NCI-H1105 (cell line): Measurements from ENCODE around the gene RSPRY1.

ENCODE experiments used
- DNase-seq: peaks from one replicate; lab custom pipeline; 2025; lab: John Stamatoyannopoulos, UW

The RSPRY1 gene

GRCh38 chr16:57185945-57186871, at the start of gene RSPRY1, which contains the start of gene PSME3IP1:
RSPRY1 (plus strand) TSS chr16:57186329; CDS start chr16:57204659, 18,330 bp downstream.
PSME3IP1 (minus strand) TSS chr16:57186039; CDS start chr16:57173854, 12,185 bp downstream.
- DNase-seq, result peak; percentile 91

DNA sequence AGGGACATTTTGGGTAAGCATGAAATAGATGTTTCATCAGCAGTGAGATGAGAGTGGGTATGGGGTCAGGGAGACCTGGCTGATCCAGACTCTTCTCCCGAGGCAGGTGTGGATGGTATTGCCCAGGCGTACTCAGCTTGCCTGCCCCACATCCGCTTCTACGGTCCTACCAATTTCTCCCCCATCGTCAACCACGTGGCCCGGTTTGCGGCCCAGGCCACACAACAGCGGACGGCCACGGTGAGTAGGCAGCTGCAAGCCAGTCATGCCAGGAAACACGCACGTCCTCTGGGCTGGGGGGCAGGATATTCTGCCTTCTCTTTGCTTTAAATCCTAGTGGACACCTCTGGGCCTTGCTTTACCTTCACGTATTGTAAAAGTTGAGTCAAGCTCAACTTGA, 49.1 kb upstream of the RSPRY1 start:
- DNase-seq, result no peak

GRCh38 chr16:57137566-57138273, 48.4 kb upstream of the RSPRY1 start:
- no peak for DNase-seq

GRCh38 chr16:57138281-57138935, 47.7 kb upstream of the RSPRY1 start:
- DNase-seq, result no peak

DNA sequence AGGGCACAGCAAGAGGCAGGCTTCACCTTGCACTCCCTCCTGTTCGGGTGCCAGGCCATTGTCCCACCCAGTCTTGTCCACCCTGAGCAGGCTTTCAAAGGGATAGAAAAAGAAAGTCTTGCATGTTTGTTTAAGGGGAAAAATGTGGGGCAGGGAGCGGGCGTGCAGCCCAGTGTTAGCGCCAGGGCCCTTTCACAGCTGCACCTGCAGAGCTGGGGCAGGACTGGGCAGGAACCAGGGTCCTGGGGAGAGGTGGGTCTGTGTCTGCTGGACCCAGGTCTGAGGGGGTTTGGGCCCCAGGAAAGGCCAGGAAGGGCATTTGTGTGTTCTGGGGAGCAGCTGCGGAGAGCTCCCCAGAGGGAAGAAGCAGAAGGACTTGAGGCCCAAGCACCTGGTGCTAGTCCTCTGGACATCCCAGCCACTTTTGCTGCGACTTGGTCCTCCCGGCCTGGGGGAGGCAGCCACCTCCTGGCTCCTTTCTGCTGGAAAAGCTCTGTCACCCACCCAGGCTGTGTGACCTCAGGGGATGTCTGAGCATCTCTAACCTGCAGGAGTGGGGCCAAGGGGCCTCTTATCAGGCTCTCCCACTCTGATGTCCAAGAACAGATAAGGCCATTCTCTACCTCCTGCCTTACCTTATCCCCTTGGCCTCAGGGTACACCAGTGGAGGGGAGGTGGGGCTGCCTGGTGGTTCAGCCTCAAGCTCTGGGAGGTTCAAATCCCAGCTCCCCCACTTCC, 45.0 kb upstream of the RSPRY1 start:
- DNase-seq, result no peak

DNA sequence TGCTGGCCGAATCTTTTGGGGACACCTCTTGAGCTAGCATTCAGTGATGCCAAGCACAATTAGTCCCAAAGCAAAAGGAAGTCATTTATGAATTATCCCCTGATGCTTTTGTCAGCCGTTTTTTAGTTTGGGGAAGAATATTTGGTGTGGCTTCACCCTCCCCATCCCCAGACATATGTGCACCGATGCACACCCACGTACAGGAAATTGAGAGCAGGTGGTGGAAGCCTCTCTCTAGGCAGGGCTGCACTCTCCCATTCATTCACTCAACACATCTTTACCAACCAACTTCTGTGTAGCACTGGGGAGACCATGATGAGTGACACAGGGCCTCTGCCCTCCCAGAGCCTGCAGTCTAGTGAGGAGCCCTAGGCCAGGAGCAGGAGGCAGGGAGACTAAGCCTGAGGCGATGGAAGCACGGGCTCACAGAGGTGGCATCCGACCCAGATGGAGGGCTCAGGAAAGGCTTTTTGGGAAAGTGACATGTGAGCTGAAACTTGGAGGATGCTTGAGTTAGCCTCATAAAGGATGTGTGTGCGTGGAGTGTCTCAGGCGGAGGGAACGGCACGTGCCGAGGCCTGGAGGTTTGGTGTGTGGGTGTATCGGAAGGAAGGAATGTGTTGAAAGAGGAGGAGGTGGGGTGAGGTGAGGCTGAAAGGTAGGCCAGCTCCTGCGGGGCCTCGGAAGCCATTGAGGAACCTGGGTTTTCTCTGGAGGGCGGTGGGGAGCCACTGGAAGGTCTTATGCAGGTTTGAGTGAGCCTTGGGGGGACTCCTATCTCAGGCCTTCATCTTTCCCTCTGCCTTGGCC, 44.1 kb upstream of the RSPRY1 start:
- DNase-seq, result no peak

- DNase-seq, result no peak
Measured at GRCh38 chr16:57143149-57143921, 42.8 kb upstream of the RSPRY1 start.

DNA sequence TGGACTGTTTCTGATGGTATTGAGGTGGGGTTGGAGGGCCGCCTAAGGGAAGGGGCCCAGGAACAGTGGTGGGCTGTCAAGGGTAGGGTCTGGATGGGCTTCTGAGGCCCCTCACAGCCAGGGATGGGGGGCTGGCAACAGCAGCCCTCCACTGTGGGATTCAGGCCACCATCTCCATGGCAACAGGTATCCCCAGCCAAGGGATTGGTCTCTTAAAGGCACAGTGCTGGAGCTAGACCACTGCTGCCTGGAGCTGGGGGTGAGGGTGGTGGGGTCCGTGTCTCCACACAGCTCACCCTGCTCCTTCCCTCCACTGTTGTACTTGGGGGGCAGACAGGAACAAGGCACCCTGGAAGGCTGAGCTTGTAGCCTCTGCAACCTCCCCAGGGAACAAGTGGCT, 42.1 kb upstream of the RSPRY1 start:
- no peak for DNase-seq

GRCh38 chr16:57145046-57146021, 40.8 kb upstream of the RSPRY1 start:
- no peak for DNase-seq

GRCh38 chr16:57146040-57146647, 40.0 kb upstream of the RSPRY1 start:
- DNase-seq, result no peak

- DNase-seq, result no peak
Measured at GRCh38 chr16:57146735-57147134, 39.4 kb upstream of the RSPRY1 start.

GRCh38 chr16:57147381-57148221, 38.5 kb upstream of the RSPRY1 start:
- no peak for DNase-seq

DNA sequence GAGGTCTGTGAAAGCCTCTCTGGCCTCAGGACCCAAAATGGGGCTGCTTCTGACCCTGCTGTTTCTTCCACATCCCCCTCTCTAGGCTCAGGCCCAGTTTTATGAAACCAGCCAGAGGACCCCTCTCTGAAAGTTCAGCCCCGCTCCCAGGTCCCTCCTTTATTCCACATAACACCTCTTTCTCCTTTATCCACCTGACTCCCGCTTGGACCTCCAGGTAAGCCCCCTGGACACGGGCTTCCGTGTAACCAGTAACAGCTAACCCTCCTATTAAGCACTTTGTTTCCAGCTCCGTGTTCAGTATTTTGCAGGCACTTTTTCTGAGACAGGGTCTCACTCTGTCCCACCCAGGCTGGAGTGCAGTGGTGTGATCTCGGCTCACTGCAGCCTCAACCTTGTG, 37.6 kb upstream of the RSPRY1 start:
- no peak for DNase-seq

DNA sequence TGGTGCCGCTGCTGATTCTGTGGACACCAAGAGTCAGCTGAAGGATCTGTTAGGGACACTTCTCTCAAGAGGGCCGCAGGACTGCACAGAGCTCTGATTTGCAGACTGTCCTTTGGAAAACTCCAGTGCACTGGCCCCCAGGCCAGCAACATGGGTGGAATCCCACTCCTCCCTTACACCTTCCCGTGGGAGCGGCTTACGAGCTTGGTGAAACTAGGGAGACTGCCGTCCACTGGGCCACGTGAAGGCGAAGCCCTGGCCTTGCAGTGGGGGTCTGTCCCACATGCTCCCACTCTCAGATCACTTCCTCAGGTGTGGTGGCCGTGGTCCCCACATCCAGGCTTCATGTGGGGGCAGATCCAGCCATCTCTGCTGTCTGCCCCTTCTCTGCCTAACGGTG, 36.7 kb upstream of the RSPRY1 start:
- no peak for DNase-seq

- no peak for DNase-seq
Measured at GRCh38 chr16:57150682-57151330, 35.3 kb upstream of the RSPRY1 start.

DNA sequence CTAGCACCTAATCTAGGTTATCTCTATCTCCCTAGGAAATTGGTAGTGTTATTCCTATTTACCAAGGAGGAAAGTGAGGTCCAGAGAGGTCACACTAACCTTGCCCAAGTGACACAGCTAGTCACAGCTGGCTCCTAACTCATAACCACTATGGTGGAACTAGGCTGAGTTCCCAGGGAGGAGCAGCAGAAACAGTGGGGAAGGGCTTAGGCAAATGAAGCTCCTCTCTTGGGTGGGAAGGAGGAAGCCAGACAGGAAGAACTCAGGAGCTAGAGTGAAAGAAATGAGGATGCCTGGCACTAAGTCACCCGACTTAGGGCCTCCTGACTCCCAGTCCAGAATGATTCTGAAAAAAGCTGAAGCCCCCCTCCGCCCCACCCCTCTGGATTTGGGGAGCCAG, 34.8 kb upstream of the RSPRY1 start:
- no peak for DNase-seq
